WTC11 (cell line): ENCODE results near the gene DNAJC19.

Experiments
- CREB1 ChIP-seq: sonication (generic); formaldehyde crosslinking; IDR thresholded peaks from 2 replicates; pipeline ENCODE4 v1.8.0; 2023; ENCODE audit warnings: mild to moderate bottlenecking, missing genetic modification reagents
- CREM ChIP-seq: sonication (generic); formaldehyde crosslinking; IDR thresholded peaks from 2 replicates; pipeline ENCODE4 v1.8.1; 2022; ENCODE audit warnings: mild to moderate bottlenecking, missing genetic modification reagents, moderate library complexity
- NR3C1 ChIP-seq: sonication (generic); formaldehyde crosslinking; conservative IDR thresholded peaks from 2 replicates; pipeline ENCODE4 v1.8.1; 2023; ENCODE audit warnings: low read depth, mild to moderate bottlenecking, missing genetic modification reagents
- TCF7 ChIP-seq: sonication (generic); formaldehyde crosslinking; IDR thresholded peaks from 2 replicates; pipeline ENCODE4 v1.8.0; 2022; ENCODE audit warnings: mild to moderate bottlenecking, low read depth, missing genetic modification reagents, moderate library complexity
- TF ChIP-seq, protein P1 (sequence below): sonication (generic); formaldehyde crosslinking; IDR thresholded peaks from 2 replicates; pipeline ENCODE4 v1.8.1; 2023; ENCODE audit warnings: mild to moderate bottlenecking, moderate library complexity, missing genetic modification reagents
- TF ChIP-seq, protein P2 (sequence below): fragments of 200-600 bp; IDR thresholded peaks from 2 replicates; pipeline ENCODE4 v1.8.0; 2022; ENCODE audit warnings: antibody characterized with exemption
- TF ChIP-seq, protein P3 (sequence below): sonication (generic); formaldehyde crosslinking; IDR thresholded peaks from 2 replicates; pipeline ENCODE4 v1.8.1; 2023; ENCODE audit warnings: mild to moderate bottlenecking, missing genetic modification reagents, moderate library complexity
- TF ChIP-seq, protein P4 (sequence below): sonication (generic); formaldehyde crosslinking; IDR thresholded peaks from 2 replicates; pipeline ENCODE4 v1.8.1; 2022; ENCODE audit warnings: mild to moderate bottlenecking, moderate library complexity, missing genetic modification reagents
- TF ChIP-seq, protein P5 (sequence below): sonication (generic); formaldehyde crosslinking; IDR thresholded peaks from 2 replicates; pipeline ENCODE4 v1.8.1; 2023; ENCODE audit warnings: mild to moderate bottlenecking, missing genetic modification reagents, moderate library complexity

DNA sequence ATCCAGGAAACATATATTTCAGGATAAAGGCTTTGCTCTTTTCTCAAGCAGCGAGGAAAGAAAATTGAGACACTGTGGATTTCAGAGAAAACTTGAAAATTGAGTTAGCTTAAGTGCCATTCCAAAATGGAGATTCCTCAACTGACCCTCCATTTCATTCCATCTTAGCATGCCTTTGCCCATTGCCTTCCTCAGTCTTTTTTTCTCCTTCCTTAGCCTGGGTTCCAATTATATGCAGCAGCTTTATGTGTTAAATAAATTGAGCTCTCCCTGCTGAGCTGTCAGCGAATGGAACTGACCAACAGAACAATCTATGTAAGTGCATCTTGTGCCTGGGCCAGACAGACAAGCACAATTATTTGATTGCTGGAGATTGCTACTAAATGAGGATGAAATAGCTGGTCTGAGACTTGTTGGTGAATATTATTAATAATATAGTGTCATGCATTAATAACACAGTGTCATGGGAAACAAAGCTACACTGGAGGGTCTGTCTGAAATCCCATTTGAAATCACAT is 6.9 kb upstream of the DNAJC19 start:
- no peak for TF ChIP-seq CREB1 (CRISPR knock-in tag)
- TF ChIP-seq, protein P1, sequence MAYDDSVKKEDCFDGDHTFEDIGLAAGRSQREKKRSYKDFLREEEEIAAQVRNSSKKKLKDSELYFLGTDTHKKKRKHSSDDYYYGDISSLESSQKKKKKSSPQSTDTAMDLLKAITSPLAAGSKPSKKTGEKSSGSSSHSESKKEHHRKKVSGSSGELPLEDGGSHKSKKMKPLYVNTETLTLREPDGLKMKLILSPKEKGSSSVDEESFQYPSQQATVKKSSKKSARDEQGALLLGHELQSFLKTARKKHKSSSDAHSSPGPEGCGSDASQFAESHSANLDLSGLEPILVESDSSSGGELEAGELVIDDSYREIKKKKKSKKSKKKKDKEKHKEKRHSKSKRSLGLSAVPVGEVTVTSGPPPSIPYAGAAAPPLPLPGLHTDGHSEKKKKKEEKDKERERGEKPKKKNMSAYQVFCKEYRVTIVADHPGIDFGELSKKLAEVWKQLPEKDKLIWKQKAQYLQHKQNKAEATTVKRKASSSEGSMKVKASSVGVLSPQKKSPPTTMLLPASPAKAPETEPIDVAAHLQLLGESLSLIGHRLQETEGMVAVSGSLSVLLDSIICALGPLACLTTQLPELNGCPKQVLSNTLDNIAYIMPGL = no peak
- TF ChIP-seq, protein P2, sequence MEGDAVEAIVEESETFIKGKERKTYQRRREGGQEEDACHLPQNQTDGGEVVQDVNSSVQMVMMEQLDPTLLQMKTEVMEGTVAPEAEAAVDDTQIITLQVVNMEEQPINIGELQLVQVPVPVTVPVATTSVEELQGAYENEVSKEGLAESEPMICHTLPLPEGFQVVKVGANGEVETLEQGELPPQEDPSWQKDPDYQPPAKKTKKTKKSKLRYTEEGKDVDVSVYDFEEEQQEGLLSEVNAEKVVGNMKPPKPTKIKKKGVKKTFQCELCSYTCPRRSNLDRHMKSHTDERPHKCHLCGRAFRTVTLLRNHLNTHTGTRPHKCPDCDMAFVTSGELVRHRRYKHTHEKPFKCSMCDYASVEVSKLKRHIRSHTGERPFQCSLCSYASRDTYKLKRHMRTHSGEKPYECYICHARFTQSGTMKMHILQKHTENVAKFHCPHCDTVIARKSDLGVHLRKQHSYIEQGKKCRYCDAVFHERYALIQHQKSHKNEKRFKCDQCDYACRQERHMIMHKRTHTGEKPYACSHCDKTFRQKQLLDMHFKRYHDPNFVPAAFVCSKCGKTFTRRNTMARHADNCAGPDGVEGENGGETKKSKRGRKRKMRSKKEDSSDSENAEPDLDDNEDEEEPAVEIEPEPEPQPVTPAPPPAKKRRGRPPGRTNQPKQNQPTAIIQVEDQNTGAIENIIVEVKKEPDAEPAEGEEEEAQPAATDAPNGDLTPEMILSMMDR = no peak
- no peak for TF ChIP-seq TCF7 (CRISPR knock-in tag)
- TF ChIP-seq CREM (CRISPR knock-in tag) = no peak
- TF ChIP-seq, protein P3, sequence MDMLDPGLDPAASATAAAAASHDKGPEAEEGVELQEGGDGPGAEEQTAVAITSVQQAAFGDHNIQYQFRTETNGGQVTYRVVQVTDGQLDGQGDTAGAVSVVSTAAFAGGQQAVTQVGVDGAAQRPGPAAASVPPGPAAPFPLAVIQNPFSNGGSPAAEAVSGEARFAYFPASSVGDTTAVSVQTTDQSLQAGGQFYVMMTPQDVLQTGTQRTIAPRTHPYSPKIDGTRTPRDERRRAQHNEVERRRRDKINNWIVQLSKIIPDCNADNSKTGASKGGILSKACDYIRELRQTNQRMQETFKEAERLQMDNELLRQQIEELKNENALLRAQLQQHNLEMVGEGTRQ = no peak
- TF ChIP-seq, protein P4, sequence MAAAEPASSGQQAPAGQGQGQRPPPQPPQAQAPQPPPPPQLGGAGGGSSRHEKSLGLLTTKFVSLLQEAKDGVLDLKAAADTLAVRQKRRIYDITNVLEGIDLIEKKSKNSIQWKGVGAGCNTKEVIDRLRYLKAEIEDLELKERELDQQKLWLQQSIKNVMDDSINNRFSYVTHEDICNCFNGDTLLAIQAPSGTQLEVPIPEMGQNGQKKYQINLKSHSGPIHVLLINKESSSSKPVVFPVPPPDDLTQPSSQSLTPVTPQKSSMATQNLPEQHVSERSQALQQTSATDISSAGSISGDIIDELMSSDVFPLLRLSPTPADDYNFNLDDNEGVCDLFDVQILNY (CRISPR knock-in tag) = no peak
- no peak for TF ChIP-seq NR3C1 (CRISPR knock-in tag)
- TF ChIP-seq, protein P5, sequence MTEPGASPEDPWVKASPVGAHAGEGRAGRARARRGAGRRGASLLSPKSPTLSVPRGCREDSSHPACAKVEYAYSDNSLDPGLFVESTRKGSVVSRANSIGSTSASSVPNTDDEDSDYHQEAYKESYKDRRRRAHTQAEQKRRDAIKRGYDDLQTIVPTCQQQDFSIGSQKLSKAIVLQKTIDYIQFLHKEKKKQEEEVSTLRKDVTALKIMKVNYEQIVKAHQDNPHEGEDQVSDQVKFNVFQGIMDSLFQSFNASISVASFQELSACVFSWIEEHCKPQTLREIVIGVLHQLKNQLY (CRISPR knock-in tag) = no peak
